ENCODE results near the gene EIF2B4.
"Not testable (repeated sequence)": the region's sequence is repeated elsewhere in the genome, so short reads cannot be mapped to it uniquely, and the experiment has no call there.

EIF2B4 gene

DNA sequence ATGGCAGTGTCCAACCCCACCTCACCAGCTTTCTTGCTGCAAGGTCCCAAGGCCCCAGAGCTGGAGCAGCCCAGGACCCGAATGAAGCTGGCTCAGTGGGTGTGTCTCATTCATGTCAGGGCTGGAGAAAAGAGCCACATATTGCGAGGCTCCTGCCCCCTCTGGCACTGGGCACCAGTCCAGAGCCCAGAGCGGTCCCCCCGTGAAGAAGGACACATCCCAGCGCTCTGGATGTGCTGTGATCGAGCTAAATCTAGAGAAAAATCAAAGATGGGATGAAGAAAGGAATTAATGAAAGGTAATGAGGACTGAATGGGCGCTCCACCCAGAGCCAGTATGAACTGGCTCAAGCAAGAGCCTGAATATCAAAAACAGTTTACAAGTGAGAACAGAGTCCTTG is 34.0 kb downstream of the EIF2B4 start:
- no peak for TF ChIP-seq POLR2A (IDR thresholded peaks at IDR 0.05; ENCODE audit: low read length)
- TF ChIP-seq GATA1 (IDR thresholded peaks at IDR 0.05; ENCODE audit: low read depth, low read length) = no peak
- no peak for DNase-seq

DNA sequence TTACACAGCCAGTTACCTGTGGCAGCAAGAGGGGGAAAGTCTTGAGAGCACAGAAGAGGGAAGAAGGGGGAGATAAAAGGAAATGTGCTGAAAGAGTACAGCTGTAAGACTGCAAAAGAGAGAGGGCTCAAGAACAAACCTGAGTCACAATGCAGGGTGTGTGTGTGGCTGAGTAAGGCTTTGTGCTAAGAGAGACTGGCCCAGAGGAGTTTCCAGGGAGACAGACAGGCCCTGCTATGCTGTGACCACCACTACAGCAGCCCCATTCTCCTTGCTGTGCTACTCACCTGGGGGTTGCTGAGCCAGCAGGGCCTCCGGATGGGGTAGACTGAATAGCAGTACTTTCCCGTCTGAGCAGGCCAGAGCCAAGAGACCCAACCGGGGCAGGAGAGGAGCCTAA is 34.8 kb downstream of the EIF2B4 start:
- DNase-seq = no peak
- TF ChIP-seq GATA1 (IDR thresholded peaks at IDR 0.05; ENCODE audit: low read depth, low read length) = no peak

DNA sequence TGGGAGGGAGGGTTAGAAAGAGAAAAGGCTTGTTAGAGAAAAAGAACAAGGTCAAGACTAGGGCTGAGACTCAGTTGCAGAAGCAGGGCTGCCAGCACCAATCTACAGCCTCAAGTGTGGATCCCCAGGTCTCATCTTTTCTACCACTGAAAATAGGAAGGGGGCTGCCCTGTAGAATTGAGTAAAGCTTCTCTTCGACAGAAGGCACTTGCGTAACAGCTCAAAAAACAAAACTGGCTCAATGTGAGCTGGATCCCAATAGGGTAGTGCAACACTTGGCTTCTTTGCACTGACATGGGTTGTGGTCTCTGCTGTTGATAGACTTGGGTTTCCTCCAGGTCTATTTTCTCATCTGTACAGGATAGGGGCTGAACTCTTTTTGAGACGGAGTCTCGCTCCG is 45.4 kb downstream of the EIF2B4 start:
- TF ChIP-seq GATA1 (IDR thresholded peaks at IDR 0.05; ENCODE audit: low read depth, low read length) (no peak), POLR2A (IDR thresholded peaks at IDR 0.05; ENCODE audit: low read length) (no peak)
- DNase-seq = no peak

DNA sequence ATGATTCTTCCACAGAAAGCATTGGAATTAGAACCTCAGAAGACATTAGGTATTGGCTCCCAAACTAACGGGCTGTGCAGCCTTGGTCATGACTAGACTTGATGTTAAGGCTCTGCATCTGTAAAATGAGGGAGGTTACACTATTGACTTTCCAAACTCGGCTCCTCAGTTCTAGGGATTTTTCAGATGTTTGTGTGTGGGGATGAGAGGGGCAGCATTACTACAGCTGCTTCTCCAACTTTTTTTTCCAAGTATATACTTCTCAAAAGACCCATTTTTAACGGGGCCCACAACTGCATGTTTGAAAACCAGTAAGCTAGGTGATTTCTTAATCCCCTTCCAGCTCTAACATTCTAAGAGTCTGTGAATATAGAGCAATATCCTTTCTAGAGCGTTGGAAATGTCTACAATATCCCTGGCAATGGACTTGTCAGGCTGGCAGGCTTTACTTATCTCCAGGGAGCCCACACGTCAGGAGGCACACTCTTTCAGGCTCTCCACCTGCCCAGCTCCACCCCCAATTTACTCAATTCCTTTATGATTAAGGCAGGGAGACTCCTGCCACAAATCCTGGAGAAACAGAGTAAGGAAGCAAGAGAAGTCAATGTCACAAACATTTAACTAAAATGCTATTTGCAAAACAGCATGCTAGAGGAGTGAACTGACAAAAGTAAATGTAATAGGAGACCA is 46.4 kb downstream of the EIF2B4 start:
- peak in 1 of 2 experiments; percentile 30 for DNase-seq

DNA sequence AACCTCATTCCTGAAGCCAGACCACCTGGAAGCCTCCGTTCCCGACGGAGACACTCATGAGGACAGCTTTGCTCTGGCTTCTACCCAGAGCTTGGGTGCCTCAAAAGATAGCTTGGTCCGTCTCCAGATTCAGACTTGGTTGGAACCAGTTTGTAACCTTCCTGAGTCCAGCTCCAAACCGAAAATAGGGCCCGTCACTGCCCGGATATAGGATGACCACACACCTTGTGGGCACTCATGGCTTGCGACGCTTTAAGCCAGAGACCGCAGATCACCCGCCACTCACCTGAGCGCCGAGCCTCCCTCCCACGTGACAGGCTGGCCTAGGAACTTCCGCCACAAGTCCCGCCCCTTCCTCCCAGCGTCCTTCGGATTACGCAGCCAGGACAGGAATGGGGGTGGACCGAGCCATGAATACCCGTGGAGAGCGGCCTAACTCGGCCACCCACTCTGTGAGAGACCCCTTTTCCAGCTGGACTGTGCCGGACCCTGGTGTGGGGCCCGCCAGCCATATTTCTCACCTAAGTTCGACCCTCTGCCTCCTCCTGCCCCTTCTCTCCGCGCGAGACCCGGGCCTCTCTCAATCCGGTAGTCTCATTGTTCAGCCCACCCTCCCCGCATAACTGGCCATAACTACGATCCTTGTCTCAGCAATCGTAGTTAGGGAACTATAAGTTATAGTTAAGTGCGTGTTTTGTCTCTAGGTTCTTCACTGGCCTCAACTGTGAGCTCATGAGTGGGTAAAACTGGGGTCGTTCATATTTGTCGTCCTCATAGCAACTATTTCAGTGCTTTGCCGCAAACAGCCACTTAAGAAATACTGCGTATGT is 47.2 kb downstream of the EIF2B4 start, which contains the start of gene MPV17:
Gene MPV17 (minus strand): TSS at position 332 of the 830 bp plus-strand sequence. CDS start 580 bp downstream, outside the sequence.
- peak; percentile 92 to 93 for DNase-seq
- peak; percentile 95 for TF ChIP-seq POLR2A (IDR thresholded peaks at IDR 0.05; ENCODE audit: low read length)
- no peak for TF ChIP-seq GATA1 (IDR thresholded peaks at IDR 0.05; ENCODE audit: low read depth, low read length)

More for the DNA sequence above, 46.4 kb downstream of the EIF2B4 start:
- TF ChIP-seq GATA1 (IDR thresholded peaks at IDR 0.05; ENCODE audit: low read depth, low read length) (no peak), POLR2A (IDR thresholded peaks at IDR 0.05; ENCODE audit: low read length) (no peak)

DNA sequence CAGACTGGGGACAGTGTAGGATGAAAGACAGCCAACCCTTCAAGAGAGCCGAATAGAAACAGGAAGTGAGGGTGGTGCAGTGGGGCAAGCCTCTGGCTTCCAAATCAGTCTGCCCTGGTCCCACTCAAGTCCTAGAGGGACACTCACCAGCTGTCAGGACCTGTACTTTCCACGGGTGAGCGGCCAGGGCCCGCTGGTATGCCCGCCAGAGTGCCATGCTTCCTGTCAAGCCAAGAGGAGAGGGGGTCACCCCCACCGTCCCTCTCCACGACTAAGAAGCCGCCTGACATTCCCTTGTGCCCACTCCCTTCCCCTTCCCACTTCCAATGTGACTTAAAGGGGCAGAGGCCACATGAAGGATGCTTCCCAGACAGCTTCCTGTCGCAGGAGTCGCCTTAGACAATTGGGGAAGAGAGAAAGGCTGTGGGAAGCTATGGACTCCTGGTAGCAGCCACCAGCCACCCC is 47.8 kb downstream of the EIF2B4 start:
- peak in 1 of 2 experiments; percentile 48 for DNase-seq

DNA sequence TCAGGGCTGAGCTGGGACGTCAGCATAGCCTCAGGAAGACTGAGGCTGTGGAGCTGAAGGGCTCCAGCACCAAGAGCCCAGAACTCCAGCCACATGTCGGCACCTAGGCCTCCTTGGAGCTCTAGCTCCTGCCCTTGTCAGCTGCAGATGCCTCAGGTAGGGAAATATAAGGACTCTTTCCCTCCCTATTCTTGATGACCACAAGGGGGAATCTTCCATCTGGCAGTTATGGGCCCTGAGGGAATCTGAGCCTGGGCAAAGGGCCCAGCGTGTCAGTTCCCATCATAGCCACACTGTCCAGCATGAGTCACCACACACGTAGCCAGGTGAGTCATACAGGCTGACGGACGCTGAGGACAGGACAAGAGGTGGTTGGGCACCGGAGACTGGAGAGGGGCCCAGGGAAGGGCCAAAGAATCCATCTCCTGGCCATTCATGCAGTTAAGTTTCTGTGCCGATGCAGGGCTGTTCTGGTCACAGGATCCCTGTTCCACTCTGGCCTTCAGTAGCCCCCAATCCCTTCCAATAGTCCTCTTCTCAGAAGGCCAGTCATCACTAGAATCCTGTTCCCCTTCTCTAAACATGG is 49.1 kb downstream of the EIF2B4 start:
- TF ChIP-seq POLR2A (IDR thresholded peaks at IDR 0.05; ENCODE audit: low read length) (no peak), GATA1 (IDR thresholded peaks at IDR 0.05; ENCODE audit: low read depth, low read length) (no peak)
- DNase-seq = peak; percentile 54 to 70

More for the DNA sequence above, 47.8 kb downstream of the EIF2B4 start:
- no peak for TF ChIP-seq POLR2A (IDR thresholded peaks at IDR 0.05; ENCODE audit: low read length)
- TF ChIP-seq GATA1 (IDR thresholded peaks at IDR 0.05; ENCODE audit: low read depth, low read length) = no peak

DNA sequence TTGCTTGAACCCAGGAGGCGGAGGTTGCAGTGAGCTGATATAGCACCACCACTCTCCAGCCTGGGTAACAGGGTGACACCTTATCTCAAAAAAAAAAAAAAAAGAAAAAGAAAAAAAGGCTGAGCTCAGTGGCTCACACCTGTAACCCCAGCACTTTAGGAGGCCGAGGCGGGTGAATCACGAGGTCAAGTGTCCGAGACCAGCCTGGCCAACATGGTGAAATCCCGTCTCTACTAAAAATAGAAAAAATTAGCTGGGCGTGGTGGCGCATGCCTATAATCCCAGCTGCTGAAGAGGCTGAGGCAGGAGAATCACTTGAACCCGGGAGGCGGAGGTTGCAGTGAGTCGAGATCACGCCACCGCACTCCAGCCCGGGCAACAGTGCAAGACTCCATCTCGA is 50.3 kb downstream of the EIF2B4 start:
- not testable (repeated sequence) for DNase-seq

DNA sequence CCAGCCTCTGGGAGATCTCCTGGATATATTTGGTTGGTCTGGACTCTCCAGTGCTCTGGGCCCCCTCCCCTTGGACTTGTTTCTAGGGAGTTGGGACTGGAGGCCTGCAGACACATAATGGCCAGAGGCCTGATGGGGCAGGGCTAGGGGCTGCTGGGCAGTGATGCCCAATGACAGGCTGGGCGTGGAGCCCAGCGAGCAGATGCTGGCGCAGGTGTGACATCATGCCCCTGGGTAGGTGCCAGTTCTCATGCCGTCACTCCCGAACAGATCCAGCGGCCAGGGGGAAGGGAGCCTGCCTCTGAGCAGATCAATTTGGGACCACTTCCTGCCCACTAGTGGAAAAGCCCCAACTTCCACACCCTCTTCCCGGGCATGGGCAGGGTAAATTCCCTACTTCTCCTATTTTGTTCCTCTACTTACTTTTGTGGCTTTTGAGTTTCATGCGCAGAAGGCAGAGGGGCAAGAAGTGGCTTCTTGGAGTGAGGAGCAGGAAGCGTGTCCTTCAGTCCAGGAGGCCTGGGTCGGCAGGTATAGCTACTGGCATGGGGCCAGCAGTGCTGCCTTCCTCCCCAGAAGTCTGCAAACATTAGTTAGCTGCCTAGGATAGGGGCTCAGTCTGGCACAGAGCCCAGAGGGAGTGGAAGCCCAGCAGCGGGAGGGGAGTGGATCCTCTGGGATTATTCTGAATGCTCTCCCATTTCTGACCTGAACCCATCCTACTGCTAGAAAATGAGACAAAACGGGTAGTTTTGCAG is 53.3 kb downstream of the EIF2B4 start:
- DNase-seq = no peak
- no peak for TF ChIP-seq GATA1 (IDR thresholded peaks at IDR 0.05; ENCODE audit: low read depth, low read length)

DNA sequence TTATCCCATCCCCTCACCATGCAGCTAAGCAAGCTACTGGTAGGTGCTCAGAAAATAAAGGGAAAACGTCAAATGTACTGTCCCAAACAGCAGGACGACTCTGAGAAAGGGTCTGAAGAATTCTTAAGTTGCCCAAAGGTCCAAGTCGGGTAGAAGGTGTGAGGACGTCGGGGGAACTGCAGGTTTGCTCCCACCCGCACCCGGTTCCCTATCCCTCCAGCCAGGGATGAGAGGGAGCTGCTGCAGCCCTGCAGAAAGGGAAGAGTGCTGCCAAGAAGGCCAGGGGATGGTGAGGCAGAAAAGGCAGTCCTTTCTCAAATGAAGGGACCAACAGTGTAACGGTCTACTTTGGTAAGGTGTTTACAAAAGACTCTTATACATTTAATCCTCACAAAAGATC is 55.0 kb downstream of the EIF2B4 start:
- TF ChIP-seq GATA1 (IDR thresholded peaks at IDR 0.05; ENCODE audit: low read depth, low read length) = no peak
- TF ChIP-seq POLR2A (IDR thresholded peaks at IDR 0.05; ENCODE audit: low read length) = no peak

DNA sequence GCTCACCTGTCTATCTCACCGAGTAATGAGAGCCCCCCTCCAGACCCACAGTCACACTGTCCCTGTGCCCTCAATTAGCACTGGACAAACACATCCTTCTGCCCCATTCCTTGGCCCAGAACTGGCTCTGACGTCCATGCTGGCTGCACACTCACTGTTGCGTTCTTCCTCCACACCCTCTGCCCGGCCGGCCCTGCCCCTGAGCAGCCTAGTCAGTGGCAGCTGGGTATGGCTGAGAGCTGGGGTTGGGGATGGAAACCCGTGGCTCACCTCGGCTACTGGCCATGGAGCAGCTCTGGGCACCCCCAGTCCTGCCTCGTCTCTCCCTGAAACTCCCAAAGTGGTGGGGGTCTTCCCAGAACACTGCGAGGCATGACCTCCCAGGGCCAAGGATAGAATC is 55.4 kb downstream of the EIF2B4 start:
- DNase-seq = no peak
- no peak for TF ChIP-seq POLR2A (IDR thresholded peaks at IDR 0.05; ENCODE audit: low read length)
- no peak for TF ChIP-seq GATA1 (IDR thresholded peaks at IDR 0.05; ENCODE audit: low read depth, low read length)

More for the DNA sequence above, 55.0 kb downstream of the EIF2B4 start:
- no peak for DNase-seq

All from erythroblast (primary cell).